HG03280 (cell line): Measurements from ENCODE around the gene ITPR3.

Source experiments
- ATAC-seq: cut with Tn5 transposase; IDR thresholded peaks from one replicate; pipeline ENCODE4 v1.9.1; 2021; ENCODE audit warnings: mild to moderate bottlenecking, moderate library complexity; ENCODE audit not compliant: unreplicated experiment

The ITPR3 gene

GRCh38 chr6:33683576-33684427 lies 62.7 kb downstream of the ITPR3 start:
- ATAC-seq = no peak

- no peak for ATAC-seq
Observed at GRCh38 chr6:33684428-33684896, 63.3 kb downstream of the ITPR3 start.

- no peak for ATAC-seq
Observed at GRCh38 chr6:33684983-33685382, 63.9 kb downstream of the ITPR3 start.

- no peak for ATAC-seq
Observed at GRCh38 chr6:33685411-33686224, 64.5 kb downstream of the ITPR3 start.

- no peak for ATAC-seq
Observed at GRCh38 chr6:33686225-33686924, 65.3 kb downstream of the ITPR3 start.

- no peak for ATAC-seq
Observed at GRCh38 chr6:33686981-33687975, 66.2 kb downstream of the ITPR3 start.

- no peak for ATAC-seq
Observed at GRCh38 chr6:33688006-33688405, 66.9 kb downstream of the ITPR3 start.

GRCh38 chr6:33688451-33689147 lies 67.5 kb downstream of the ITPR3 start:
- ATAC-seq = no peak

- no peak for ATAC-seq
Observed at GRCh38 chr6:33689148-33689494, 68.0 kb downstream of the ITPR3 start.

- no peak for ATAC-seq
Observed at GRCh38 chr6:33689879-33690278, 68.8 kb downstream of the ITPR3 start.

- ATAC-seq = no peak
Observed at GRCh38 chr6:33690766-33691165, 69.6 kb downstream of the ITPR3 start.

GRCh38 chr6:33691456-33692077 lies 70.4 kb downstream of the ITPR3 start:
- ATAC-seq = no peak

- ATAC-seq = no peak
Observed at GRCh38 chr6:33692078-33692759, 71.1 kb downstream of the ITPR3 start.

- ATAC-seq = no peak
Observed at GRCh38 chr6:33692760-33693158, 71.6 kb downstream of the ITPR3 start.

GRCh38 chr6:33693186-33694105 lies 72.3 kb downstream of the ITPR3 start:
- no peak for ATAC-seq

- ATAC-seq = no peak
Observed at GRCh38 chr6:33694401-33694931, 73.3 kb downstream of the ITPR3 start.

GRCh38 chr6:33694977-33695376 lies 73.9 kb downstream of the ITPR3 start:
- no peak for ATAC-seq
